ENCODE measurements around the gene ACKR3.

The ACKR3 gene

DNA sequence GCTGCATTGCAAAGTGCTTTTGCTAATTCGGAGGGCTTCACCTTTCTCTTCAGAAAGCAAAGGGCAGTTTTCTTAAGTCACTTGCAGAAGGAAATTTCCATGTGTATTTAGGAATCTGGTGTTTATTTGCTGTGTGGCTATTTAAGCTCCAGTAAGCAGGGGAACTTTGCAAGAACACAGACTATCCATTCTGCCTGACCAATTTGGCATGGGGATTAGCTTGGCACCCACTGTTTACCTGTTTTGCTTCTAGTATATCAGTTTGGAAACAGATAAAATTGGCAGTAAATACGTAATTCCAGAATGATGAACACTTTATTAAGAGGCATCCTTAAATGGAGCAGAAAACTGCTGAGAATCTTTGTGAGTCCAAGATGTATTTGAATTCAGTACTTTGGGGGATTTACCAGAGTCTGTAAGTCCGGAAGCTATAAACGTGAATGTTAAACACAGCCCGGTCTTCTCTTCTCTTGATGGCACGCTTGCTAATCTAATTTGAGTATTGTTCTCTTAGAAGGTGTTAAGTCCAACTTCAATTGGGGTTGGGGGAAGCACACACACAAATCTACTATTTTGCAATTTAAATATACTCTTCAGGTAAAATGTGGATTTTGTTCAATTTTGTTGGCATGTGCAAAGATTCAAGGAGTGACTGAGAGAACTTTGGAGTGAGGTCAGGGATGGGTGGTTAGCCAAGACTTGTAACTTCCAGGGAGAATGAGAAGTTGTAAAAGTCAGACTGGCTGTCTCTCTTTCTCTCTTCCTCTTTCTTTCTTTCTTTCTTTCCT, 650 bp downstream of the ACKR3 start:
- DNase-seq (ENCODE audit: low read depth in 3 of 3): no peak

GRCh38 chr2:236571145-236571544, 1.5 kb downstream of the ACKR3 start:
- no peak for DNase-seq (ENCODE audit: low read depth in 3 of 3)

- no peak for DNase-seq (ENCODE audit: low read depth in 3 of 3)
Measured at GRCh38 chr2:236572482-236572881, 2.9 kb downstream of the ACKR3 start.

DNA sequence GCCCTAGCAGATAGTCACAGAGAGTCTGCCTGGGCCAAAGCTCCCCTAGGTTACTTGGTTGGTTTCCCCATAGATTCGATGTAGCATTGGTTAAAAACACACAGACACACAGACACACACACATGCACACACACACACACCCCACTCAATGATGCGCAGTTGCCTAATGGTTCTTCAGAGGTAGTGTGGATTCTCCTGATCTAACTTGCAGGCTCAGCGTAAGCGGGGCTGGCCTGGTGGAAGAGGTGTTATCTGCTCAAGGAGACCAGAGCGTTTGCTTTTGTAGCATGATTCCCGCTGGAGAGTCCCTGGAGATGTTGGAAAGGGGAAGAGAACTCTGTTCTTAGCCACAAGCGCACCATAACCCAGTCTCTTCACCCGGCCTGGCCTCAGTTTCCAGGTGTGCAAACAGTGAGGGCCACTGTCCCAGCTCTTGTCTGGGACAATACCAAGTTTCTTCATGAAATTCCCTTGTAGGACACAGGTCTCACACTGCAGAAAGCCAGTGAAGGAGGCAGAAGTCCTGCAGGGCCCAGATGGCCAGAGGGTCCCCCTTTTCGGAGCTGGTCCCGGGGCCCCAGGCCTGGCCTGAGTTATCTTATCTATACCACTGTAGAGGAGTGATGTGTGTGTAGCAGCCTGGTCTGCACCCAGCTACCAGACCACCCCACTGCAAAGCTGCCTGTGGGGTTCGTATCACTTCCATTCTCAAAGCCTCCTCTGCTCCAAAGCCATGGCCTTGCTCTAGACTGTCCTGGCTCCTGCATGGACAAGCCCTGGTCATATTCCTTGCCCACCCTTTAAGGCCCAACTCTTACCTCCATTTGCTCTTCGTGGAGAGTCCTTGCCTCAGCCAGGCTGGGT, 3.7 kb downstream of the ACKR3 start:
- no peak for DNase-seq (ENCODE audit: low read depth in 3 of 3)

GRCh38 chr2:236574000-236574399, 4.4 kb downstream of the ACKR3 start:
- no peak for DNase-seq (ENCODE audit: low read depth in 3 of 3)

- no peak for DNase-seq (ENCODE audit: low read depth in 3 of 3)
Measured at GRCh38 chr2:236574424-236575145, 5.0 kb downstream of the ACKR3 start.

GRCh38 chr2:236575510-236575909, 5.9 kb downstream of the ACKR3 start:
- no peak for DNase-seq (ENCODE audit: low read depth in 3 of 3)

GRCh38 chr2:236576087-236576486, 6.5 kb downstream of the ACKR3 start:
- DNase-seq (ENCODE audit: low read depth in 3 of 3): no peak

DNA sequence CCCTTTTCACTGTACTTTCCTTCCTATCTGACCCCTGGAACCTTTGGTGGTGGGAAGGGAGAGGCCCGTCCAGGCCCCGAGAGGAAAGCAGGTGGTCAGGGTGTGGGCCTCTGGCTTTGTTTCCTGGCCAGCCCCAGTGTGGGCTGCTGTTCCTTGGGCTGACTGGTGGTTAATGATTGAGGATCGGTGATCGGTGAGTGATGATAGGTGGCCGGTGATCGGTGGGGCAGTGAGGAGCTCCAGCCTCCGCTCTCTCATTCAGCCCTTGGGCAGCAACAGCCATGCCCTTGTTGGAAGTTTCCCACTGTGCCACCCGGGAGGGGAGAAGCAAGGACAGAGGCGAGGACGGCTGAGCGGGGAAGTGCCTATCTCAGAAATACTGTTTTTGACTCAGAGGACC, 7.3 kb downstream of the ACKR3 start:
- DNase-seq (ENCODE audit: low read depth in 3 of 3): no peak

DNA sequence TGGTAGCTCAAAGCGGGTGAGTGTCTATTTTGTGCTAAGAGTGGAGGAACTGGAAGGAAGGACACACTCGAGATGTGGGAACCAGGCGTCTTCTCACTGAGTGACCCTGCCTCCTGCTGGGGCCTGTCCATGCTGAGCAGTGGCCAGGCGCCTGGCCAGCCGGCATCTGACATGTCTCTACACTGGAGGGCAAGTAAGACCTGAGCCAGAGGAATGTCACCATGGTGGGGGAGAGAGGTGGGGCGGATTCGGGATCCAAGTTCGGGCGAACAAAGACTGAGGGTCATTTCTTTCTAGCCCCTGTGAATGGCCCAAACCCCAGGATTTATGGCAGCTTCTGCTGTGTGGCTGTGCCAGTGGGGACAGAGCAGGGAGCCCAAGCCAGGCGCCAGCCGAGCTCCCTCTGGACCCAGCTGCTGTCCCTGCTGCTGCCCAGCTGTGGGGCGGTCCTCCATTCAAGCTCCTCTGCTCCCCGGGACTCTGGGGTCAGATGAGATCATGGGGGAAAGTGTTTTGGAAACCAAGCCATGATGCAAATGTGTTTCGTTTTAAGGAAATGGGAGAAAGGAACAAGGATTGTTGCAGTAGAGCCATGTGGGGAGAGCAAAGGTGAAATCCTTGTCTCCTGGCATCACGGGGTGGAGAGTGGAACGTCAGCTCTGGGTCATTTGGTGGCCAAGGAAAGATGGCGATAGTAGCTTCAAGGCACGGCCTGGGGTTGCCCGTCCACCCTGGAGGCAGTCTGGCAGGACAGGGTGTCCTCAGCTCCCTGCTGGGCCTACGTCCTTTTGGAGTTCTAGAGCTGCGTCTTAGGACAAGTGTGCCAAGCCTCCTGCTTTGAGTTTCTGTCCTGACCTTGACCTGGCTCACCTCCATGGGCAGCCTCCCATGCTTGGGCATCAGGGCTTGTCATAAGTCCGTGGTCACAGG, 8.1 kb downstream of the ACKR3 start:
- no peak for DNase-seq (ENCODE audit: low read depth in 3 of 3)

DNA sequence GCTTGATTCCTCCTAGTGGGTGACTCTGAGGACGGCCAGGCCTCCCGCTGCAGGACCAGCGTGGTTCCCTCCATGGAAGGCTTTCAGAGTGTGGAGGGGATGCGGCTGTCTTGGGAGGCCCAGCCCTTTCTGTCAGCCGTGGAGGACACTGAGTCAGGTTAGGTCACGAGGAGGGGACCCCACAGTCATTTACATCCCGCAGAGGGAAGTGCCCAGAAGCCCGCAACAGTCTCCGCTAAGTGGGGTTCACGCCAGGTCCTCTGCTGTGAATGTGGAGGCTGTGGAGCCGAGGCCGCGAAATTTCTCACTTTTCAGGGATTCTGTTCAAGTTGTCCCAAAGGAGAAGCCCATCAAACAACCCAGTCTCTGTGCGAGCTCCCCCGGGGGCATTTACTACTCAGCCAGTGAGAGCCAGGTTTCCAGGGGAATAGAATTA, 8.8 kb downstream of the ACKR3 start:
- no peak for DNase-seq (ENCODE audit: low read depth in 3 of 3)

- no peak for DNase-seq (ENCODE audit: low read depth in 3 of 3)
Measured at GRCh38 chr2:236579048-236579745, 9.6 kb downstream of the ACKR3 start.

- DNase-seq (ENCODE audit: low read depth in 3 of 3): no peak
Measured at GRCh38 chr2:236579746-236580315, 10.2 kb downstream of the ACKR3 start.

DNA sequence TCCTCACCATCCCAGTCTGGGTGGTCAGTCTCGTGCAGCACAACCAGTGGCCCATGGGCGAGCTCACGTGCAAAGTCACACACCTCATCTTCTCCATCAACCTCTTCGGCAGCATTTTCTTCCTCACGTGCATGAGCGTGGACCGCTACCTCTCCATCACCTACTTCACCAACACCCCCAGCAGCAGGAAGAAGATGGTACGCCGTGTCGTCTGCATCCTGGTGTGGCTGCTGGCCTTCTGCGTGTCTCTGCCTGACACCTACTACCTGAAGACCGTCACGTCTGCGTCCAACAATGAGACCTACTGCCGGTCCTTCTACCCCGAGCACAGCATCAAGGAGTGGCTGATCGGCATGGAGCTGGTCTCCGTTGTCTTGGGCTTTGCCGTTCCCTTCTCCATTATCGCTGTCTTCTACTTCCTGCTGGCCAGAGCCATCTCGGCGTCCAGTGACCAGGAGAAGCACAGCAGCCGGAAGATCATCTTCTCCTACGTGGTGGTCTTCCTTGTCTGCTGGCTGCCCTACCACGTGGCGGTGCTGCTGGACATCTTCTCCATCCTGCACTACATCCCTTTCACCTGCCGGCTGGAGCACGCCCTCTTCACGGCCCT, 11.2 kb downstream of the ACKR3 start:
- no peak for DNase-seq (ENCODE audit: low read depth in 3 of 3)

DNA sequence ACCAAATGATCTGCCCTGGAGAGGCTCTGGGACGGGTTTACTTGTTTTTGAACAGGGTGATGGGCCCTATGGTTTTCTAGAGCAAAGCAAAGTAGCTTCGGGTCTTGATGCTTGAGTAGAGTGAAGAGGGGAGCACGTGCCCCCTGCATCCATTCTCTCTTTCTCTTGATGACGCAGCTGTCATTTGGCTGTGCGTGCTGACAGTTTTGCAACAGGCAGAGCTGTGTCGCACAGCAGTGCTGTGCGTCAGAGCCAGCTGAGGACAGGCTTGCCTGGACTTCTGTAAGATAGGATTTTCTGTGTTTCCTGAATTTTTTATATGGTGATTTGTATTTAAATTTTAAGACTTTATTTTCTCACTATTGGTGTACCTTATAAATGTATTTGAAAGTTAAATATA, 11.9 kb downstream of the ACKR3 start:
- DNase-seq (ENCODE audit: low read depth in 3 of 3): no peak

DNA sequence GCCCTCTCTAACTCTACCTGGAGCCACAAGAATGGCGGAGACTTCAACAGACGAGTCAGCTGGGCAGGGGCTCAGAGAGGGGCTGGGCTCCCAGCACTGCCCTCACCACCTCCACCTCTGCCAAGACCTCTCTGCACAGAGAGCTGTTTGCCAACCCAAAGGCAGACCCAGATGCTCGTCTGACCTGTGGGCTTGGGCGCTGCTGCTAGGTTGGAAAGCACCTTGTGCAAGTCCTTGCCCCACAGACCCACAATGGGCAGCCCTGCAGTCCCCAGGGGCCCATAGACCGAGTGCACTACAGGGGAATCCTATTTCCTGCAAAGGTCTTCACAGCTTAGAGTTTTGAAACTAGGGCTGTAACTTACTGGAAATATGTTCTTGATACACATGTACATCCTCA, 13.3 kb downstream of the ACKR3 start:
- no peak for DNase-seq (ENCODE audit: low read depth in 3 of 3)

DNA sequence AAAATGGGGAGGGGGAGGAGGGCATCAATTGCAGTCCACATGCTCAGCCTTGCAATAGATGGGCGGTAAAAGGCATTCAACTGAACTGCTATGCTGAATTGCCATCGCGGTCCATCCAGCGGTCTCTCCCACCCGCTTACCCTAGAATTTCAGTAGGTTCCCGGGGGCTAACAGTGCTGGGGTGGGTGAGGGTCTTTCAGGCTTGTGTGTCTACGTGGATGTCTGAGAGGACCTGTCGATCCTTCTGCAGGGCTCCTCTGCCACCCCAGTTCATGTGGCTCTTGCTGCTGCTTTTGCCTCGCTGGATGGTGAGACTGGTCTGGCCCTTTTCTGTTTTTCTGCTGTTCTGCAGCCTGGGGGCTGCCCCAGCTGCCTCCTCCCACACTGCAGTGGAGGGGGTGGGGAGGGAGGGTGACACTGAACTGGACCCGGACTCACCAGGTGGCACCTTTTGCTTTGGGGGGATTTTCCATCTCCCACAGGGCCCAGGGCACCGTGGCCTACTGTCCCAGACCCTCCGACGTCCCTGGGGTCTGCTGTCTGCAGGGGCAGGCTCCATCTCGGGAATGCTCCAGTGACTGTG, 14.1 kb downstream of the ACKR3 start:
- DNase-seq (ENCODE audit: low read depth in 3 of 3): no peak

GRCh38 chr2:236584521-236585384, 15.1 kb downstream of the ACKR3 start:
- no peak for DNase-seq (ENCODE audit: low read depth in 3 of 3)
